ENCODE measurements around the gene HPS3.

GRCh38 chr3:149142682-149143081 is 13.2 kb downstream of the HPS3 start:
- no peak for TF ChIP-seq EZH2 (IDR thresholded peaks at IDR 0.05; ENCODE audit: insufficient read depth, poor library complexity, severe bottlenecking)
- TF ChIP-seq EZH2phosphoT487 (IDR thresholded peaks at IDR 0.05; ENCODE audit: insufficient read depth, low read depth): no peak
